GM18868 (cell line): Measurements from ENCODE around the gene TMEM232.
"Not testable (repeated sequence)": the region's sequence is repeated elsewhere in the genome, so short reads cannot be mapped to it uniquely, and the experiment has no call there.

Source experiments
- ATAC-seq: cut with Tn5 transposase; IDR thresholded peaks from one replicate; pipeline ENCODE4 v1.9.1; 2021; ENCODE audit warnings: mild to moderate bottlenecking, moderate library complexity; ENCODE audit not compliant: unreplicated experiment

Gene TMEM232

GRCh38 chr5:110716247-110717245, 9.9 kb downstream of the TMEM232 start:
- peak; percentile 95 for ATAC-seq

GRCh38 chr5:110707260-110707844, 19.1 kb downstream of the TMEM232 start:
- no peak for ATAC-seq

GRCh38 chr5:110705349-110705748, 21.1 kb downstream of the TMEM232 start:
- no peak for ATAC-seq

GRCh38 chr5:110703481-110703880, 23.0 kb downstream of the TMEM232 start:
- no peak for ATAC-seq

- no peak for ATAC-seq
Observed at GRCh38 chr5:110702704-110703103, 23.8 kb downstream of the TMEM232 start.

GRCh38 chr5:110702300-110702699, 24.2 kb downstream of the TMEM232 start:
- no peak for ATAC-seq

- ATAC-seq = not testable (repeated sequence)
Observed at GRCh38 chr5:110692669-110693068, 33.8 kb downstream of the TMEM232 start.

GRCh38 chr5:110690587-110690986, 35.9 kb downstream of the TMEM232 start:
- ATAC-seq = not testable (repeated sequence)

GRCh38 chr5:110687485-110687884, 39.0 kb downstream of the TMEM232 start:
- ATAC-seq = no peak

- ATAC-seq = no peak
Observed at GRCh38 chr5:110686270-110686669, 40.2 kb downstream of the TMEM232 start.

- no peak for ATAC-seq
Observed at GRCh38 chr5:110681953-110682352, 44.5 kb downstream of the TMEM232 start.

- ATAC-seq = no peak
Observed at GRCh38 chr5:110681109-110681508, 45.4 kb downstream of the TMEM232 start.

GRCh38 chr5:110676554-110676953, 49.9 kb downstream of the TMEM232 start:
- not testable (repeated sequence) for ATAC-seq

GRCh38 chr5:110665184-110665726, 61.2 kb downstream of the TMEM232 start:
- ATAC-seq = peak; percentile 70

GRCh38 chr5:110663525-110663924, 62.9 kb downstream of the TMEM232 start:
- ATAC-seq = peak; percentile 81

- no peak for ATAC-seq
Observed at GRCh38 chr5:110658006-110658405, 68.5 kb downstream of the TMEM232 start.

GRCh38 chr5:110653231-110653970, 73.1 kb downstream of the TMEM232 start:
- no peak for ATAC-seq

GRCh38 chr5:110651507-110651906, 75.0 kb downstream of the TMEM232 start:
- ATAC-seq = no peak

- no peak for ATAC-seq
Observed at GRCh38 chr5:110644357-110644756, 82.1 kb downstream of the TMEM232 start.

GRCh38 chr5:110638970-110639902, 87.2 kb downstream of the TMEM232 start:
- no peak for ATAC-seq
